HL-60 (cell line): Measurements from ENCODE around the gene DNAJC5G.

ENCODE experiments used
- POLR2AphosphoS5 ChIP-seq: IDR thresholded peaks from 2 replicates; pipeline ENCODE4 v1.6.1; 2012; ENCODE audit warnings: low read depth
- TF ChIP-seq, protein P1 (sequence below): IDR thresholded peaks from one replicate; pipeline ENCODE4 v1.5.1; 2011; ENCODE audit warnings: low read length, control low read depth, inconsistent platforms; ENCODE audit not compliant: insufficient read depth
- TF ChIP-seq, protein P2 (sequence below): IDR thresholded peaks from 2 replicates; pipeline ENCODE4 v1.6.1; 2012; ENCODE audit warnings: low read depth; ENCODE audit not compliant: insufficient replicate concordance

DNA sequence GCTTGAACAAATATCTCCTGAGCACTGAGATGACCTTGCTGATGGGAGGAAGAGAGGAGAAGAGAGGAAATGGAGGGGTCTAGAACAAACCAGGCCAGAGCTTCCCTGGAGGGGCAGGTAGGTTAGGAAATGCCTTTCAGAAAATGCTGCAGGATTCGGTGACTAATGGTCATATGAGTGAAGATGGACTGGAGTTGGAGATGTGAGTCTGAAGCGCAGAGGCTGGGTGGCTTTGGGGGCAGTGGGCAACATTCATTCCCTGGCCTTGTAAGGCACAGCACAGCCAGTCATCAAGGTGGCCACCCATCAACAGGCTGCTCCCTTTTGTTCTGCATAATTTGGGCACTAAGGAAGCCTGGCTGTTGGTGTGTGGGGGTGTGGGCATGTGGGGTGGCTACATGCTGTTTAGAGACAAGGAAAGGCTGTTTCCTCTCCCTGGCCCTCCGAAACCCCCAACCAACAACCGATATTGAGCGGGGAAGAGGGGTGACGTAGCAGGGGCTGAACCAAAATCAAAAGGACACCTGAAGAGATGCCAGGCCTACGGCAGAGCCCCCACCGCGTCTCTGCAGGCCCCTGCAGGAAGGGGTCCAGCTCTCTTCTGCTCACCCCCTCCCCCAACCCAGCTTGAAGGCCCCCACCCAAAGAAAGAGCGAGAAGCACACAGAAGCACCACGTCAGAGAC is 13.8 kb upstream of the DNAJC5G start:
- TF ChIP-seq, protein P1, sequence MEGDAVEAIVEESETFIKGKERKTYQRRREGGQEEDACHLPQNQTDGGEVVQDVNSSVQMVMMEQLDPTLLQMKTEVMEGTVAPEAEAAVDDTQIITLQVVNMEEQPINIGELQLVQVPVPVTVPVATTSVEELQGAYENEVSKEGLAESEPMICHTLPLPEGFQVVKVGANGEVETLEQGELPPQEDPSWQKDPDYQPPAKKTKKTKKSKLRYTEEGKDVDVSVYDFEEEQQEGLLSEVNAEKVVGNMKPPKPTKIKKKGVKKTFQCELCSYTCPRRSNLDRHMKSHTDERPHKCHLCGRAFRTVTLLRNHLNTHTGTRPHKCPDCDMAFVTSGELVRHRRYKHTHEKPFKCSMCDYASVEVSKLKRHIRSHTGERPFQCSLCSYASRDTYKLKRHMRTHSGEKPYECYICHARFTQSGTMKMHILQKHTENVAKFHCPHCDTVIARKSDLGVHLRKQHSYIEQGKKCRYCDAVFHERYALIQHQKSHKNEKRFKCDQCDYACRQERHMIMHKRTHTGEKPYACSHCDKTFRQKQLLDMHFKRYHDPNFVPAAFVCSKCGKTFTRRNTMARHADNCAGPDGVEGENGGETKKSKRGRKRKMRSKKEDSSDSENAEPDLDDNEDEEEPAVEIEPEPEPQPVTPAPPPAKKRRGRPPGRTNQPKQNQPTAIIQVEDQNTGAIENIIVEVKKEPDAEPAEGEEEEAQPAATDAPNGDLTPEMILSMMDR = no peak
- TF ChIP-seq, protein P2, sequence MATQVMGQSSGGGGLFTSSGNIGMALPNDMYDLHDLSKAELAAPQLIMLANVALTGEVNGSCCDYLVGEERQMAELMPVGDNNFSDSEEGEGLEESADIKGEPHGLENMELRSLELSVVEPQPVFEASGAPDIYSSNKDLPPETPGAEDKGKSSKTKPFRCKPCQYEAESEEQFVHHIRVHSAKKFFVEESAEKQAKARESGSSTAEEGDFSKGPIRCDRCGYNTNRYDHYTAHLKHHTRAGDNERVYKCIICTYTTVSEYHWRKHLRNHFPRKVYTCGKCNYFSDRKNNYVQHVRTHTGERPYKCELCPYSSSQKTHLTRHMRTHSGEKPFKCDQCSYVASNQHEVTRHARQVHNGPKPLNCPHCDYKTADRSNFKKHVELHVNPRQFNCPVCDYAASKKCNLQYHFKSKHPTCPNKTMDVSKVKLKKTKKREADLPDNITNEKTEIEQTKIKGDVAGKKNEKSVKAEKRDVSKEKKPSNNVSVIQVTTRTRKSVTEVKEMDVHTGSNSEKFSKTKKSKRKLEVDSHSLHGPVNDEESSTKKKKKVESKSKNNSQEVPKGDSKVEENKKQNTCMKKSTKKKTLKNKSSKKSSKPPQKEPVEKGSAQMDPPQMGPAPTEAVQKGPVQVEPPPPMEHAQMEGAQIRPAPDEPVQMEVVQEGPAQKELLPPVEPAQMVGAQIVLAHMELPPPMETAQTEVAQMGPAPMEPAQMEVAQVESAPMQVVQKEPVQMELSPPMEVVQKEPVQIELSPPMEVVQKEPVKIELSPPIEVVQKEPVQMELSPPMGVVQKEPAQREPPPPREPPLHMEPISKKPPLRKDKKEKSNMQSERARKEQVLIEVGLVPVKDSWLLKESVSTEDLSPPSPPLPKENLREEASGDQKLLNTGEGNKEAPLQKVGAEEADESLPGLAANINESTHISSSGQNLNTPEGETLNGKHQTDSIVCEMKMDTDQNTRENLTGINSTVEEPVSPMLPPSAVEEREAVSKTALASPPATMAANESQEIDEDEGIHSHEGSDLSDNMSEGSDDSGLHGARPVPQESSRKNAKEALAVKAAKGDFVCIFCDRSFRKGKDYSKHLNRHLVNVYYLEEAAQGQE = no peak
- TF ChIP-seq POLR2AphosphoS5 = no peak
